Measurements from ENCODE around the gene EIF3L. TPM values are rescaled to one million over a fixed set of nuclear protein-coding genes. Genes with fewer than 3 reads are reported as not detected.
"Not testable (repeated sequence)": the region's sequence is repeated elsewhere in the genome, so short reads cannot be mapped to it uniquely, and the experiment has no call there.

EIF3L gene
- total and polyA plus RNA-seq, 10 of the 15 experiments (the other 5 are each of a cell fraction or from before 2014, with no cell fraction given): 294 to 1,037 (median 618) TPM

GRCh38 chr22:37849089-37849751 is at the start of gene EIF3L (continued):
- peak; percentile 51 for TF ChIP-seq E2F8 (IDR thresholded peaks at IDR 0.05; ENCODE audit: low read depth, partially characterized antibody)
- no peak for TF ChIP-seq SMAD1 (IDR thresholded peaks at IDR 0.05; ENCODE audit: low read depth, partially characterized antibody)
- peak; percentile 71 for TF ChIP-seq HCFC1 (IDR thresholded peaks at IDR 0.05; ENCODE audit: low read length)
- TF ChIP-seq TAF1 (IDR thresholded peaks at IDR 0.05; ENCODE audit: borderline replicate concordance, low read depth, low read length): peak; percentile 90

DNA sequence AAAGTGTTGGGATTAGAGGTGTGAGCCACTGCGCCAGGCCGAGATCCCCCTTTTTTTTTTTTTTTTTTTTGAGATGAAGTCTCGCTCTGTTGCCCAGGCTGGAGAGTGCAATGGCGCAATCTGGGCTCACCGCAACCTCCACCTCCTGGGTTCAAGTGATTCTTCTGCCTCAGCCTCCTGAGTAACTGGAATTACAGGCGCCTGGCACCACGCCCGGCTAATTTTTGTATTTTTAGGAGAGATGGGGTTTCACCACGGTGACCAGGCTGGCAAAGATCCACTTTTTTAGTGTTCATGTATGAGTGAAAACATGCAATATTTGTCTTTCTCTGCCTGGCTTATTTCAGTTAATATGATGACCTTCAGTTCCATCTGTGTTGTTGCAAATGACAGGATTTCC is 49.2 kb upstream of the EIF3L start:
- DNase-seq (ENCODE audit: low read depth, low spot score); H3K9ac ChIP-seq (ENCODE audit: control insufficient read depth, insufficient read depth, low read length); H3K4me1 ChIP-seq (ENCODE audit: control insufficient read depth, insufficient read depth, low read length); H3K4me2 ChIP-seq (ENCODE audit: control insufficient read depth, insufficient read depth); H3K36me3 ChIP-seq (ENCODE audit: control insufficient read depth in 2 of 2, insufficient read depth in 2 of 2, low read length in 1 of 2); BruUV-seq (replicated peaks); H3K79me2 ChIP-seq (ENCODE audit: control insufficient read depth, insufficient read depth, low read length); SMC1A ChIA-PET (ENCODE audit: uncharacterized antibody, unreplicated experiment); H3K9me3 ChIP-seq (replicated peaks; ENCODE audit: control insufficient read depth, insufficient read depth, low read length); FAIRE-seq; ATAC-seq; POLR2A ChIA-PET; CTCF ChIA-PET; intact Hi-C loops (cut with micrococcal nuclease; ENCODE audit: unreplicated experiment); H3K27ac ChIP-seq (ENCODE audit: control insufficient read depth, insufficient read depth); H4K20me1 ChIP-seq (ENCODE audit: control insufficient read depth, insufficient read depth); H2AFZ ChIP-seq (ENCODE audit: control insufficient read depth, low read depth, low read length); in situ Hi-C loops (cut with MboI); H3K4me3 ChIP-seq: not testable (repeated sequence)
- H3K27me3 ChIP-seq (replicated peaks in 1 of 2; ENCODE audit: control insufficient read depth in 2 of 2, insufficient read depth in 2 of 2, low read length in 1 of 2): peaks cover 2 to 16% of the 10 kb centered on the region in 2 experiments
- RAD21 ChIA-PET (ENCODE audit: unreplicated experiment): interaction anchor here (0.7 kb wide), 1 partner anchor 784 kb away, joined by 3 read pairs; no protein-coding TSS in a partner anchor
- 60% methylated on average over 6 of the region's 9 CpGs for WGBS (ENCODE audit: insufficient coverage, insufficient replicate concordance, low lambda C conversion rate, missing lambda C conversion rate)
